AG09319 (cell line): Measurements from ENCODE around the gene SLC5A3.

ENCODE experiments used
- DNase-seq: peaks from one replicate; pipeline ENCODE4 v3.0.0-alpha.2; 2010; ENCODE audit warnings: low read depth; ENCODE audit errors: extremely low read depth
- TF ChIP-seq, protein P1 (sequence below): IDR thresholded peaks from 2 replicates; pipeline ENCODE4 v1.5.1; 2011; ENCODE audit warnings: low read depth, mild to moderate bottlenecking, inconsistent platforms, low read length, moderate library complexity

The SLC5A3 gene

DNA sequence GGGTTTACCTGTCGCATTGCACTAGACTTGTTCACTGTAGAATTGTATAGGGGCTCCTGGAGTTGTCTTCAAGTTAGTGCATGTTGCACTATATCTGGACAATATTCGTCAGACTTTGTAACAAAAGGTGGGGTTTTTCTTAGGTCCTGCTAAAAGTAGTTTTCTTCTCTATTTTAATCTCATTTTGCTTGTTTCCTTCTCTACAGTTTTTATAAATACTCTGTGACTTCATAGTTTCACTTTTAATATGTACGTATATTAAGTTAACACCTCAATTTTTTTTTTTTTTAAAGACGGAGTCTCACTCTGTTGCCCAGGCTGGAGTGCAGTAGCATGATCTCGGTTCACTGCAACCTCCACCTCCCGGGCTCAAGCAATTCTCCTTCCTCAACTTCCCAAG, 26.5 kb upstream of the SLC5A3 start:
- no peak for DNase-seq
- TF ChIP-seq, protein P1, sequence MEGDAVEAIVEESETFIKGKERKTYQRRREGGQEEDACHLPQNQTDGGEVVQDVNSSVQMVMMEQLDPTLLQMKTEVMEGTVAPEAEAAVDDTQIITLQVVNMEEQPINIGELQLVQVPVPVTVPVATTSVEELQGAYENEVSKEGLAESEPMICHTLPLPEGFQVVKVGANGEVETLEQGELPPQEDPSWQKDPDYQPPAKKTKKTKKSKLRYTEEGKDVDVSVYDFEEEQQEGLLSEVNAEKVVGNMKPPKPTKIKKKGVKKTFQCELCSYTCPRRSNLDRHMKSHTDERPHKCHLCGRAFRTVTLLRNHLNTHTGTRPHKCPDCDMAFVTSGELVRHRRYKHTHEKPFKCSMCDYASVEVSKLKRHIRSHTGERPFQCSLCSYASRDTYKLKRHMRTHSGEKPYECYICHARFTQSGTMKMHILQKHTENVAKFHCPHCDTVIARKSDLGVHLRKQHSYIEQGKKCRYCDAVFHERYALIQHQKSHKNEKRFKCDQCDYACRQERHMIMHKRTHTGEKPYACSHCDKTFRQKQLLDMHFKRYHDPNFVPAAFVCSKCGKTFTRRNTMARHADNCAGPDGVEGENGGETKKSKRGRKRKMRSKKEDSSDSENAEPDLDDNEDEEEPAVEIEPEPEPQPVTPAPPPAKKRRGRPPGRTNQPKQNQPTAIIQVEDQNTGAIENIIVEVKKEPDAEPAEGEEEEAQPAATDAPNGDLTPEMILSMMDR = no peak

DNA sequence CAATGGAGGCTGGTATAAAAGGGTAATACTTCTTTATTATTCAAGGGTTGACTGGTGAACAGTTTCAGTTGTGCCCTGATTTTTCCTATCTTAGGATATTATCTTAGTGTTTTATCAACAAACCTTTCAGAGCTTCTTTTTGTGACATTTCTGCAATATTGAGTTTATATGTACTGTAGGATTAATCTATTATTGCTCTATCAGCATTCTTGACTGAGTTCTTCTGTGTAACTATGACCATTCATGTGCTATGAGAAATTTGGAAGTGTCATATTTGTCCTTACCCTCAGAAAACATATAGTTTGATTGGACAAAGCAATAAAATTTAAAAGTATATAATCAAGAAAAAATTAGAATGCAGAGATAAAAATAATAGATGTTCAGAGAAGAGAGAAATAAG, 25.5 kb upstream of the SLC5A3 start:
- TF ChIP-seq, protein P1 = no peak
- DNase-seq = no peak

GRCh38 chr21:34052171-34052570, 21.2 kb upstream of the SLC5A3 start:
- TF ChIP-seq, protein P1 = no peak
- no peak for DNase-seq

GRCh38 chr21:34054259-34054658, 19.1 kb upstream of the SLC5A3 start:
- no peak for DNase-seq
- TF ChIP-seq, protein P1 = no peak

GRCh38 chr21:34055615-34056014, 17.8 kb upstream of the SLC5A3 start:
- TF ChIP-seq, protein P1 = no peak
- DNase-seq = no peak

DNA sequence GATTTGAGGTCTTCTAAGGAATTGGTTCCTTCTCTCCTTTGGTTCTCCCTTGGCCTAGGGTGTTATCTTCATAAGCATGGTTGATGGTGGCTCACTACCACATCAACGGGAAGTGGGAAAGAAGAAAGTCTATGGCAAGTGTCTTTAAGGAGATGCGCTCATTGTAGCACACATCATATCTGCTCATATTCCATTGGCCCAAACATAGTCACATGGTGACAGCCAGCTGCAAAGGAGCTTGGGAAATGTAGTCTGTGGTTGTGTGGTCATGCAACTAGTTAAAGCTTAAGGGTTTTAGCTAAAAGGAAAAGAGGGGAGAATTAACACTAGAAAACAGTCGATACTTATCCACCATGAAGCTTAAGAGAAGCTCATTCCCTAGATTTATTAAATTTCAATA, 11.4 kb upstream of the SLC5A3 start:
- no peak for DNase-seq
- TF ChIP-seq, protein P1 = no peak

- TF ChIP-seq, protein P1 = no peak
- DNase-seq = no peak
Observed at GRCh38 chr21:34065027-34065426, 8.4 kb upstream of the SLC5A3 start.
